Loucy (cell line): ENCODE measurements around the gene CHL1.

Source experiments
- EZH2phosphoT487 ChIP-seq: fragments of 200-600 bp; IDR thresholded peaks from 2 replicates; pipeline ENCODE4 v1.6.1; 2018; ENCODE audit warnings: antibody characterized with exemption, mild to moderate bottlenecking, moderate library complexity, borderline replicate concordance
- TF ChIP-seq, protein P1 (sequence below): fragments of 200-600 bp; sonication (generic); conservative IDR thresholded peaks from 2 replicates; pipeline ENCODE4 v1.5.1; 2014; ENCODE audit warnings: mild to moderate bottlenecking, antibody characterized with exemption, low read length

DNA sequence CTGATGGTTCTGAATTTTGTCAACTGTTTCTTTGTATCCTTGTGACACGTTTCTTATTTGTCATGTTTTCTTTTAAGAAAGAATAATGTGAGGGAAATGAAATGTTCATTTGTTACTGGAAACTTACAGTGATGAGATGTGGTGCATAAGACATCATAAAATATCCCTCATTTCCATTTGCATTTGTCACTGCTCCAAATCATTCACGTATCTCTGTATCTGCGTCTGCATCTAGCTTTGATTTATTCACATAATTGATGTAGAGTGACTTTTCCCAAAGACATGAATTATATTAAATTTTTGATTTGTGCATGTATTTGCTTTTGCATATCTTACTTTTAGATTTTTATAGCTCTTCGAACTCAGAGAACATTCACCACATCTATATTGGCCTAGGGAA lies 66.8 kb downstream of the CHL1 start:
- no peak for TF ChIP-seq EZH2phosphoT487
- TF ChIP-seq, protein P1, sequence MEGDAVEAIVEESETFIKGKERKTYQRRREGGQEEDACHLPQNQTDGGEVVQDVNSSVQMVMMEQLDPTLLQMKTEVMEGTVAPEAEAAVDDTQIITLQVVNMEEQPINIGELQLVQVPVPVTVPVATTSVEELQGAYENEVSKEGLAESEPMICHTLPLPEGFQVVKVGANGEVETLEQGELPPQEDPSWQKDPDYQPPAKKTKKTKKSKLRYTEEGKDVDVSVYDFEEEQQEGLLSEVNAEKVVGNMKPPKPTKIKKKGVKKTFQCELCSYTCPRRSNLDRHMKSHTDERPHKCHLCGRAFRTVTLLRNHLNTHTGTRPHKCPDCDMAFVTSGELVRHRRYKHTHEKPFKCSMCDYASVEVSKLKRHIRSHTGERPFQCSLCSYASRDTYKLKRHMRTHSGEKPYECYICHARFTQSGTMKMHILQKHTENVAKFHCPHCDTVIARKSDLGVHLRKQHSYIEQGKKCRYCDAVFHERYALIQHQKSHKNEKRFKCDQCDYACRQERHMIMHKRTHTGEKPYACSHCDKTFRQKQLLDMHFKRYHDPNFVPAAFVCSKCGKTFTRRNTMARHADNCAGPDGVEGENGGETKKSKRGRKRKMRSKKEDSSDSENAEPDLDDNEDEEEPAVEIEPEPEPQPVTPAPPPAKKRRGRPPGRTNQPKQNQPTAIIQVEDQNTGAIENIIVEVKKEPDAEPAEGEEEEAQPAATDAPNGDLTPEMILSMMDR: no peak
